ENCODE data around the gene PDIA4. TPM values are rescaled to one million over a fixed set of nuclear protein-coding genes. Genes with fewer than 3 reads are reported as not detected.
A peak's percentile ranks its signal among the peaks of the same experiment; 100 is the strongest.

The PDIA4 gene
- total RNA-seq, 1 donor from 2014 or later: 266 TPM

- Histone ChIP-seq H4K20me1 (ENCODE audit: insufficient read depth, low read length) (peaks cover 87% of the 10 kb centered on the region), H3K27ac (ENCODE audit: low read depth, low read length) (no peak overlapping the region), H2AFZ (ENCODE audit: low read depth, low read length) (no peak overlapping the region), H3K36me3 (ENCODE audit: insufficient read depth, low read length) (peaks cover 16% of the 10 kb centered on the region), H3K79me2 (ENCODE audit: insufficient read depth, low read length) (peaks cover 83% of the 10 kb centered on the region), H3K4me3 (ENCODE audit: insufficient read depth, low read depth, low read length) (no peak overlapping the region), H3K9me3 (ENCODE audit: insufficient read depth, low read depth, low read length) (no peaks in the 10 kb centered on the region), H3K9ac (ENCODE audit: low read length) (peak overlapping the region; percentile 27), H3K4me2 (ENCODE audit: low read length) (peak overlapping the region; percentile 5), H3K27me3 (ENCODE audit: insufficient read depth, low read length) (no peaks in the 10 kb centered on the region), H3K4me1 (ENCODE audit: insufficient read depth, low read length) (peaks cover 13% of the 10 kb centered on the region)
- FAIRE-seq: no peak
- no peaks in the 10 kb centered on the region for H3K27me3 Mint-ChIP-seq (ENCODE audit: low read depth, unreplicated experiment)
- no peak overlapping the region for H3K27ac Mint-ChIP-seq (ENCODE audit: unreplicated experiment)
- H3K9me3 Mint-ChIP-seq (ENCODE audit: unreplicated experiment): no peaks in the 10 kb centered on the region
- peaks cover 32% of the 10 kb centered on the region for H3K4me1 Mint-ChIP-seq (ENCODE audit: low read depth, unreplicated experiment)
- TF ChIP-seq CTCF (IDR thresholded peaks at IDR 0.05; ENCODE audit: insufficient read depth, low read depth, low read length): no peak
- TF ChIP-seq EZH2 (IDR thresholded peaks at IDR 0.05; ENCODE audit: insufficient read depth, low read length): no peak
- DNase-seq (ENCODE audit: low read depth): no peak
- H3K4me3 Mint-ChIP-seq (ENCODE audit: unreplicated experiment): no peak overlapping the region
- peaks cover 12% of the 10 kb centered on the region for H3K36me3 Mint-ChIP-seq (ENCODE audit: low read depth, unreplicated experiment)
These were observed 5.4 kb downstream of the PDIA4 start for GRCh38 chr7:149022756-149023360.

GRCh38 chr7:149021725-149022062, 6.6 kb downstream of the PDIA4 start:
- no peak for TF ChIP-seq EZH2 (IDR thresholded peaks at IDR 0.05; ENCODE audit: insufficient read depth, low read length)
- no peak for TF ChIP-seq CTCF (IDR thresholded peaks at IDR 0.05; ENCODE audit: insufficient read depth, low read depth, low read length)
- Histone ChIP-seq H3K4me2 (ENCODE audit: low read length) (no peak overlapping the region), H3K36me3 (ENCODE audit: insufficient read depth, low read length) (peaks cover 20% of the 10 kb centered on the region), H3K9me3 (ENCODE audit: insufficient read depth, low read depth, low read length) (no peaks in the 10 kb centered on the region), H3K79me2 (ENCODE audit: insufficient read depth, low read length) (peaks cover 71% of the 10 kb centered on the region), H2AFZ (ENCODE audit: low read depth, low read length) (no peak overlapping the region), H3K4me1 (ENCODE audit: insufficient read depth, low read length) (peaks cover 7% of the 10 kb centered on the region), H3K4me3 (ENCODE audit: insufficient read depth, low read depth, low read length) (no peak overlapping the region), H4K20me1 (ENCODE audit: insufficient read depth, low read length) (peaks cover 79% of the 10 kb centered on the region), H3K9ac (ENCODE audit: low read length) (no peak overlapping the region), H3K27ac (ENCODE audit: low read depth, low read length) (no peak overlapping the region), H3K27me3 (ENCODE audit: insufficient read depth, low read length) (no peaks in the 10 kb centered on the region)
- H3K9me3 Mint-ChIP-seq (ENCODE audit: unreplicated experiment): no peaks in the 10 kb centered on the region
- FAIRE-seq (no peak), DNase-seq (ENCODE audit: low read depth) (no peak)
- no peaks in the 10 kb centered on the region for H3K27me3 Mint-ChIP-seq (ENCODE audit: low read depth, unreplicated experiment)
- no peak overlapping the region for H3K4me3 Mint-ChIP-seq (ENCODE audit: unreplicated experiment)
- H3K27ac Mint-ChIP-seq (ENCODE audit: unreplicated experiment): no peak overlapping the region
- H3K4me1 Mint-ChIP-seq (ENCODE audit: low read depth, unreplicated experiment): peaks cover 27% of the 10 kb centered on the region
- peaks cover 10% of the 10 kb centered on the region for H3K36me3 Mint-ChIP-seq (ENCODE audit: low read depth, unreplicated experiment)

GRCh38 chr7:149020483-149020882, 7.8 kb downstream of the PDIA4 start:
- no peak overlapping the region for H3K4me3 ChIP-seq (ENCODE audit: insufficient read depth, low read depth, low read length)
- H3K9ac ChIP-seq (ENCODE audit: low read length): no peak overlapping the region
- no peaks in the 10 kb centered on the region for H3K4me1 ChIP-seq (ENCODE audit: insufficient read depth, low read length)
- no peaks in the 10 kb centered on the region for H3K27me3 Mint-ChIP-seq (ENCODE audit: low read depth, unreplicated experiment)
- no peak overlapping the region for H3K4me3 Mint-ChIP-seq (ENCODE audit: unreplicated experiment)
- TF ChIP-seq EZH2 (IDR thresholded peaks at IDR 0.05; ENCODE audit: insufficient read depth, low read length) (no peak), CTCF (IDR thresholded peaks at IDR 0.05; ENCODE audit: insufficient read depth, low read depth, low read length) (no peak)
- H3K27ac ChIP-seq (ENCODE audit: low read depth, low read length): no peak overlapping the region
- H3K27ac Mint-ChIP-seq (ENCODE audit: unreplicated experiment): peak overlapping the region; percentile 3
- no peak overlapping the region for H2AFZ ChIP-seq (ENCODE audit: low read depth, low read length)
- no peaks in the 10 kb centered on the region for H3K9me3 ChIP-seq (ENCODE audit: insufficient read depth, low read depth, low read length)
- DNase-seq (ENCODE audit: low read depth): no peak
- H3K27me3 ChIP-seq (ENCODE audit: insufficient read depth, low read length): no peaks in the 10 kb centered on the region
- no peak overlapping the region for H3K4me2 ChIP-seq (ENCODE audit: low read length)
- H3K4me1 Mint-ChIP-seq (ENCODE audit: low read depth, unreplicated experiment): peaks cover 22% of the 10 kb centered on the region
- H3K79me2 ChIP-seq (ENCODE audit: insufficient read depth, low read length): peaks cover 63% of the 10 kb centered on the region
- peaks cover 70% of the 10 kb centered on the region for H4K20me1 ChIP-seq (ENCODE audit: insufficient read depth, low read length)
- H3K36me3 Mint-ChIP-seq (ENCODE audit: low read depth, unreplicated experiment): peaks cover 10% of the 10 kb centered on the region
- FAIRE-seq: no peak
- no peaks in the 10 kb centered on the region for H3K9me3 Mint-ChIP-seq (ENCODE audit: unreplicated experiment)
- H3K36me3 ChIP-seq (ENCODE audit: insufficient read depth, low read length): peaks cover 30% of the 10 kb centered on the region
